Stimulated activated CD4-positive, alpha-beta T cell treated with anti-CD3 and anti-CD28 coated beads, Interleukin-2, amount 100 ng/mL, for 4 hours (primary cell): Measurements from ENCODE around the gene SLC37A2.
"Not testable (repeated sequence)": the region's sequence is repeated elsewhere in the genome, so short reads cannot be mapped to it uniquely, and the experiment has no call there.

Source experiments
- DNase-seq: peaks from one replicate; pipeline ENCODE4 v3.0.0-alpha.2; 2020; ENCODE audit warnings: low read depth

Gene SLC37A2

GRCh38 chr11:125062931-125063428, at the start of gene SLC37A2:
Gene SLC37A2, plus strand, starts transcription at chr11:125063305. Its CDS starts 63 bp downstream, at chr11:125063368.
- DNase-seq: peak; percentile 29

- DNase-seq: no peak
These were observed 46.7 kb upstream of the SLC37A2 start for GRCh38 chr11:125016413-125016812.

- DNase-seq: no peak
These were observed 42.8 kb upstream of the SLC37A2 start for GRCh38 chr11:125020342-125020741.

GRCh38 chr11:125022551-125022950, 40.6 kb upstream of the SLC37A2 start:
- no peak for DNase-seq

GRCh38 chr11:125025968-125026367, 37.1 kb upstream of the SLC37A2 start:
- no peak for DNase-seq

GRCh38 chr11:125029431-125029830, 33.7 kb upstream of the SLC37A2 start:
- not testable (repeated sequence) for DNase-seq

- no peak for DNase-seq
These were observed 26.2 kb upstream of the SLC37A2 start for GRCh38 chr11:125036933-125037332.

- DNase-seq: no peak
These were observed 13.8 kb upstream of the SLC37A2 start for GRCh38 chr11:125049164-125049792.

GRCh38 chr11:125052047-125052446, 11.1 kb upstream of the SLC37A2 start:
- DNase-seq: no peak

GRCh38 chr11:125053167-125053566, 9.9 kb upstream of the SLC37A2 start:
- DNase-seq: no peak

GRCh38 chr11:125055107-125055715, 7.9 kb upstream of the SLC37A2 start:
- DNase-seq: no peak

- not testable (repeated sequence) for DNase-seq
These were observed 7.0 kb upstream of the SLC37A2 start for GRCh38 chr11:125056111-125056510.

- no peak for DNase-seq
These were observed 6.0 kb upstream of the SLC37A2 start for GRCh38 chr11:125056931-125057692.

- no peak for DNase-seq
These were observed 5.5 kb upstream of the SLC37A2 start for GRCh38 chr11:125057693-125058016.

GRCh38 chr11:125061281-125061680, 1.8 kb upstream of the SLC37A2 start:
- no peak for DNase-seq

- DNase-seq: no peak
These were observed 731 bp upstream of the SLC37A2 start for GRCh38 chr11:125062218-125062930.

GRCh38 chr11:125063429-125064043, 431 bp downstream of the SLC37A2 start:
- no peak for DNase-seq

GRCh38 chr11:125064070-125064469, 965 bp downstream of the SLC37A2 start:
- no peak for DNase-seq

GRCh38 chr11:125068368-125068767, 5.3 kb downstream of the SLC37A2 start:
- no peak for DNase-seq

- no peak for DNase-seq
These were observed 5.9 kb downstream of the SLC37A2 start for GRCh38 chr11:125069008-125069407.

GRCh38 chr11:125069796-125070195, 6.7 kb downstream of the SLC37A2 start:
- DNase-seq: no peak

- DNase-seq: no peak
These were observed 7.7 kb downstream of the SLC37A2 start for GRCh38 chr11:125070699-125071254.
